HCT116 (cell line): ENCODE measurements around the gene PRRG2. TPM values are rescaled to one million over a fixed set of nuclear protein-coding genes. Genes with fewer than 3 reads are reported as not detected.

Experiments
- ATAC-seq: fragments of 200-7000 bp; cut with Tn5 transposase; 2 replicates; pipeline ENCODE4 v1.9.1; 2020; ENCODE audit warnings: mild to moderate bottlenecking, moderate library complexity
- BruUV-seq: library from RNA; stranded (reverse); fragments of 400-500 nt; replicated peaks from 2 replicates; lab custom pipeline; 2021; lab: Mats Ljungman, UMichigan
- CTCF ChIA-PET: fragments of 300-600 bp; sonication (Branson Sonifier 250); formaldehyde crosslinking; loops from one replicate; lab custom pipeline; 2021; ENCODE audit warnings: antibody characterized with exemption; lab: Charles Lee
- POLR2A ChIA-PET: fragments of 300-600, 350-600 bp; sonication (Branson Sonifier 250); formaldehyde crosslinking; loops from one replicate; lab custom pipeline; 2021; ENCODE audit warnings: antibody characterized with exemption; lab: Charles Lee
- RAD21 ChIA-PET, 2 experiments: fragments of 300-600 bp; sonication (Branson Sonifier 250); formaldehyde crosslinking; loops; one replicate each; lab custom pipeline; 2023; ENCODE audit warnings: low total read pairs in 2 of 2; ENCODE audit not compliant: uncharacterized antibody in 2 of 2, unreplicated experiment in 2 of 2, low non-redundant PET in 1 of 2; lab: Charles Lee
- DNase-seq: peaks from one replicate; pipeline ENCODE4 v3.0.0-alpha.2; 2010; ENCODE audit warnings: low read depth, low spot score
- H2AFZ ChIP-seq: fragments of 200-600 bp; shearing (Covaris generic), sonication (generic); 2 replicates; pipeline ENCODE4 v1.6.1; 2017; ENCODE audit warnings: low read depth, mixed run types, mixed read lengths, antibody characterized with exemption, low read length; ENCODE audit not compliant: poor library complexity, severe bottlenecking
- H3K27ac ChIP-seq: 2 replicates; pipeline ENCODE4 v1.5.1; 2012; ENCODE audit warnings: low read depth, low read length
- H3K27me3 ChIP-seq: fragments of 200-600 bp; sonication (generic); 2 replicates; pipeline ENCODE4 v1.6.1; 2016; ENCODE audit warnings: mixed run types, low read length, mixed read lengths; ENCODE audit not compliant: insufficient read depth
- H3K36me3 ChIP-seq, 2 experiments: fragments of 200-500 bp in 1 of 2; fragments of 200-600 bp in 1 of 2; sonication (Bioruptor generic) in 1 of 2; sonication (generic) in 1 of 2; 2 replicates each; pipeline versions ENCODE4 v1.5.1 to v1.6.1; 2014 to 2016; ENCODE audit warnings: low read length in 2 of 2, inconsistent platforms in 1 of 2, mixed read lengths in 1 of 2, mixed run types in 1 of 2; ENCODE audit not compliant: insufficient read depth in 2 of 2, control insufficient read depth in 1 of 2
- H3K4me1 ChIP-seq, 2 experiments: fragments of 200-600 bp in 1 of 2; sonication (generic) in 1 of 2; 2 replicates each; pipeline versions ENCODE4 v1.5.1 to v1.6.1; 2012 to 2017; ENCODE audit warnings: low read length in 2 of 2, inconsistent platforms in 1 of 2, mild to moderate bottlenecking in 1 of 2, mixed read lengths in 1 of 2, mixed run types in 1 of 2, moderate library complexity in 1 of 2; ENCODE audit not compliant: insufficient read depth in 2 of 2, control insufficient read depth in 1 of 2
- H3K4me2 ChIP-seq: fragments of 200-600 bp; sonication (generic); 2 replicates; pipeline ENCODE4 v1.6.1; 2017; ENCODE audit warnings: mixed run types, low read length, mixed read lengths
- H3K4me3 ChIP-seq, 2 experiments: fragments of 200-600 bp in 1 of 2; sonication (generic) in 1 of 2; replicated peaks in 1 of 2; 2 replicates each; pipeline ENCODE4 v1.5.1; 2011 to 2016; ENCODE audit warnings: low read length in 2 of 2, control low read depth in 1 of 2, low read depth in 1 of 2, mild to moderate bottlenecking in 1 of 2, mixed read lengths in 1 of 2, mixed run types in 1 of 2
- H3K79me2 ChIP-seq: fragments of 200-600 bp; sonication (generic); 2 replicates; pipeline ENCODE4 v1.6.1; 2017; ENCODE audit warnings: mild to moderate bottlenecking, mixed run types, low read length, moderate library complexity, mixed read lengths; ENCODE audit not compliant: insufficient read depth
- H3K9ac ChIP-seq: fragments of 200-600 bp; sonication (generic); 2 replicates; pipeline ENCODE4 v1.6.1; 2016; ENCODE audit warnings: low read length, mixed read lengths
- H3K9me2 ChIP-seq: fragments of 200-600 bp; sonication (generic), shearing (Covaris generic); 2 replicates; pipeline ENCODE4 v1.6.1; 2017; ENCODE audit warnings: mixed run types, mild to moderate bottlenecking, moderate library complexity; ENCODE audit not compliant: insufficient read depth
- H3K9me3 ChIP-seq, 2 experiments: fragments of 200-500 bp in 1 of 2; fragments of 200-600 bp in 1 of 2; sonication (Bioruptor generic) in 1 of 2; sonication (generic) in 1 of 2; 2 replicates each; pipeline ENCODE4 v1.6.1; 2014 to 2017; ENCODE audit warnings: low read length in 2 of 2, mixed read lengths in 2 of 2, inconsistent platforms in 1 of 2, low read depth in 1 of 2, mild to moderate bottlenecking in 1 of 2, mixed run types in 1 of 2, moderate library complexity in 1 of 2; ENCODE audit not compliant: control insufficient read depth in 1 of 2, insufficient read depth in 1 of 2
- H4K20me1 ChIP-seq: fragments of 200-600 bp; sonication (generic), shearing (Covaris generic); 2 replicates; pipeline ENCODE4 v1.6.1; 2017; ENCODE audit warnings: mixed run types, mild to moderate bottlenecking, moderate library complexity; ENCODE audit not compliant: insufficient read depth
- CBX3 ChIP-seq: IDR thresholded peaks from 2 replicates; pipeline ENCODE4 v1.6.1; 2012; ENCODE audit warnings: low read depth
- EZH2 ChIP-seq: fragments of 200-600 bp; sonication (generic); IDR thresholded peaks from 2 replicates; pipeline ENCODE4 v1.6.1; 2017; ENCODE audit warnings: antibody characterized with exemption, mixed run types
- EZH2phosphoT487 ChIP-seq: fragments of 200-600 bp; IDR thresholded peaks from 2 replicates; pipeline ENCODE4 v1.6.1; 2018; ENCODE audit warnings: antibody characterized with exemption, borderline replicate concordance
- JUND ChIP-seq: IDR thresholded peaks from 2 replicates; pipeline ENCODE4 v1.6.1; 2012
- POLR2A ChIP-seq: IDR thresholded peaks from 2 replicates; pipeline ENCODE4 v1.7.0; 2011; ENCODE audit warnings: borderline replicate concordance; ENCODE audit not compliant: insufficient read depth, insufficient read length; ENCODE audit errors: extremely low read depth
- POLR2AphosphoS5 ChIP-seq: IDR thresholded peaks from 2 replicates; pipeline ENCODE4 v1.6.1; 2011; ENCODE audit warnings: mild to moderate bottlenecking, low read depth, low read length, moderate library complexity
- SIN3A ChIP-seq: IDR thresholded peaks from 2 replicates; pipeline ENCODE4 v1.6.1; 2012; ENCODE audit warnings: low read depth
- SP1 ChIP-seq: IDR thresholded peaks from 2 replicates; pipeline ENCODE4 v1.6.1; 2012; ENCODE audit warnings: low read depth
- YY1 ChIP-seq: IDR thresholded peaks from 2 replicates; pipeline ENCODE4 v1.6.1; 2011; ENCODE audit warnings: low read length, low read depth, moderate library complexity, mild to moderate bottlenecking; ENCODE audit not compliant: insufficient replicate concordance; ENCODE audit errors: extremely low read depth
- ZNF274 ChIP-seq: fragments of 200-500 bp; sonication (Bioruptor generic); IDR thresholded peaks from 2 replicates; pipeline ENCODE4 v1.6.1; 2014; ENCODE audit warnings: mild to moderate bottlenecking, low read depth, low read length, inconsistent platforms
- intact Hi-C: fragments of 100-400 bp; cut with micrococcal nuclease; formaldehyde crosslinking; loops from 2 replicates; pipeline ENCODE4 v1.10.0; 2022
- total RNA-seq: library from RNA; stranded (reverse); gene quantifications from one replicate; pipeline ENCODE4 v1.2.1, GENCODE V29; 2021; ENCODE audit not compliant: unreplicated experiment
- TF ChIP-seq, protein P1 (sequence below), 3 experiments: fragments of 200-600 bp in 1 of 3; sonication (generic) in 1 of 3; IDR thresholded peaks in 2 of 3; conservative IDR thresholded peaks in 1 of 3; 2 replicates each; pipeline ENCODE4 v1.5.1; 2012 to 2017; ENCODE audit warnings: low read depth in 2 of 3, low read length in 2 of 3, antibody characterized with exemption in 1 of 3, borderline replicate concordance in 1 of 3, control low read depth in 1 of 3, mild to moderate bottlenecking in 1 of 3, mixed read lengths in 1 of 3, mixed run types in 1 of 3, moderate library complexity in 1 of 3; ENCODE audit not compliant: insufficient read depth in 1 of 3

PRRG2 gene
- total RNA-seq, 1 experiment from 2014 or later: 6.2 TPM

DNA sequence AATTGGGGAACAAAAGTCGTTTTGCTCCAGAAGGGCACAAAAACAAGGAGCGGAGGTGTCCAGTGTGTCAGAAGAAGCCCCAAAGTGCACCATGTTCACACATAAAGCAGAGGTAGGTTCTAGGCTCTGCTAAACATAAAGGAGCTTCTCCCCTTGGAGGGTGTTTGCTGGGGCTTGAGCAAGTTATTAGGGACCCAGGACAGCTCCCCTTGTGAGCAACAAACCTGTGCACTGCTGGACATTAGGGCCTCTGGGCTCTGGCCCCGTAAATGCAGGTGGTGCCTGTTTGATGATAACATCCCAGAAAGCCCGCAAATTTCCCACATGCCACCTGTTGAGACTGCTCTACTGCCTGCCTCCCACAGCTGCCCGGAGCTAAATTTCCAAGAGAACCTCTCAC, 42.5 kb upstream of the PRRG2 start:
- Histone ChIP-seq H4K20me1 (no peaks in the 10 kb centered on the region), H3K9me2 (no peaks in the 10 kb centered on the region), H3K27me3 (no peaks in the 10 kb centered on the region), H3K36me3 (no peaks in the 10 kb centered on the region), H3K79me2 (no peaks in the 10 kb centered on the region), H3K9ac (no peak overlapping the region), H3K4me1 (peaks cover 0 to 5% of the 10 kb centered on the region in 2 experiments; a peak in 1 of 4 replicates), H3K4me2 (no peak overlapping the region), H2AFZ (no peak overlapping the region), H3K9me3 (no peaks in the 10 kb centered on the region), H3K4me3 (no peak overlapping the region), H3K27ac (no peak overlapping the region)
- ATAC-seq (no peak), DNase-seq (no peak)
- no peak for TF ChIP-seq CBX3
- no peak for TF ChIP-seq SP1
- TF ChIP-seq EZH2phosphoT487: no peak
- no peak for TF ChIP-seq JUND
- TF ChIP-seq YY1: no peak
- no peak for TF ChIP-seq SIN3A
- no peak for TF ChIP-seq ZNF274
- TF ChIP-seq POLR2A: no peak
- no peak for TF ChIP-seq EZH2
- CTCF ChIA-PET: no interaction called here
- intact Hi-C loops: no loop called here
- POLR2A ChIA-PET: no interaction called here
- no TSS peak for BruUV-seq
- RAD21 ChIA-PET: no interaction called here

DNA sequence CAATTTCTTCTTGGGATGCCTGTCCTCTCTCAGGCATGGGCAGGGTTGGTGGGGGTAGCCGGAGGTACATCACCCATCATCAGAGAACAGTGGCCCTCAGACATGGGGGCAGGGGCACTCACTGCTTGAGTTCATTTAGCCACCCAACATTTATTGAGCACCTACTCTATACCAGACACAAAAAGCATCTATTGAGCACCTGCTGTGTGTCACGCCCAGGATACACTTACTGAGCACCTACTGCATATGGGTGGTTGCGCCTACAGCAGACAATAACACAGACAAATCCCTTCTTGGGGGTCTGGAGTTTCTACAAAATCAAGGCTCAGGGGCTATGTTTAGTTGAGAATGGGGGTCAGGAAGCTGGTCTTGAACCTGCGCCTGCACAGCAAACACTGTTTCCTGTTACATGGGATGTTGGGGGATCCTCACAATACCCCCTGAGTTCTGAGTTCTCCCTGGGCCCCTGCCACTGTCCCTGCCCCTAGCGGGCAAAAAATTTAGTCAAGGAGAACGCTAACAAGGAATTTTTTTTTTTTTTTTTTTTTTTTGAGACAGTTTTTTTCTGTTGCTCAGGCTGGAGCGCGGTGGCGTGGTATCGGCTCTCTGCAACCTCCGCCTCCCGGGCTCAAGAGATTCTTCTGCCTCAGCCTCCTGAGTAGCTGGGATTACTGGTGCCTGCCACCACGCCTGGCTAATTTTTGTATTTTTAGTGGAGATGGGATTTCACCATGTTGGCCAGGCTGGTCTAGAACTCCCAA, 41.7 kb upstream of the PRRG2 start:
- H3K27me3 ChIP-seq: no peaks in the 10 kb centered on the region
- ChIA-PET POLR2A (no interaction called here), RAD21 (no interaction called here), CTCF (no interaction called here)
- no peaks in the 10 kb centered on the region for H3K9me3 ChIP-seq
- no peaks in the 10 kb centered on the region for H3K4me1 ChIP-seq
- H3K27ac ChIP-seq: no peak overlapping the region
- no peak overlapping the region for H3K9ac ChIP-seq
- intact Hi-C loops: no loop called here
- H2AFZ ChIP-seq: no peak overlapping the region
- no peak overlapping the region for H3K4me2 ChIP-seq
- H3K36me3 ChIP-seq: no peaks in the 10 kb centered on the region
- no peaks in the 10 kb centered on the region for H4K20me1 ChIP-seq
- no peak for ATAC-seq
- H3K79me2 ChIP-seq: no peaks in the 10 kb centered on the region
- no peaks in the 10 kb centered on the region for H3K9me2 ChIP-seq
- no peak overlapping the region for H3K4me3 ChIP-seq
- TF ChIP-seq POLR2AphosphoS5 (no peak), ZNF274 (no peak), CBX3 (no peak)
- TF ChIP-seq, protein P1, sequence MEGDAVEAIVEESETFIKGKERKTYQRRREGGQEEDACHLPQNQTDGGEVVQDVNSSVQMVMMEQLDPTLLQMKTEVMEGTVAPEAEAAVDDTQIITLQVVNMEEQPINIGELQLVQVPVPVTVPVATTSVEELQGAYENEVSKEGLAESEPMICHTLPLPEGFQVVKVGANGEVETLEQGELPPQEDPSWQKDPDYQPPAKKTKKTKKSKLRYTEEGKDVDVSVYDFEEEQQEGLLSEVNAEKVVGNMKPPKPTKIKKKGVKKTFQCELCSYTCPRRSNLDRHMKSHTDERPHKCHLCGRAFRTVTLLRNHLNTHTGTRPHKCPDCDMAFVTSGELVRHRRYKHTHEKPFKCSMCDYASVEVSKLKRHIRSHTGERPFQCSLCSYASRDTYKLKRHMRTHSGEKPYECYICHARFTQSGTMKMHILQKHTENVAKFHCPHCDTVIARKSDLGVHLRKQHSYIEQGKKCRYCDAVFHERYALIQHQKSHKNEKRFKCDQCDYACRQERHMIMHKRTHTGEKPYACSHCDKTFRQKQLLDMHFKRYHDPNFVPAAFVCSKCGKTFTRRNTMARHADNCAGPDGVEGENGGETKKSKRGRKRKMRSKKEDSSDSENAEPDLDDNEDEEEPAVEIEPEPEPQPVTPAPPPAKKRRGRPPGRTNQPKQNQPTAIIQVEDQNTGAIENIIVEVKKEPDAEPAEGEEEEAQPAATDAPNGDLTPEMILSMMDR (IDR thresholded peaks at IDR 0.05 in 2 of 3, conservative IDR thresholded peaks at IDR 0.05 in 1 of 3; ENCODE audit: borderline replicate concordance in 1 of 3, insufficient read depth in 1 of 3, low read depth in 2 of 3, low read length in 2 of 3): no peak
- DNase-seq: no peak
- BruUV-seq: no TSS peak
